Gastrocnemius medialis (tissue), 4 donors: ENCODE measurements around the gene RIOX2.

Experiments used
- CTCF ChIP-seq, 5 experiments: fragments of 450-650 bp in 3 of 5; fragments of 200-600 bp in 2 of 5; sonication (generic) in 2 of 5; IDR thresholded peaks in 4 of 5; conservative IDR thresholded peaks in 1 of 5; 1 replicate in 4 of 5; 2 replicates in 1 of 5; pipeline ENCODE4 v1.5.1; 2016 to 2019; ENCODE audit warnings: antibody characterized with exemption in 5 of 5, mild to moderate bottlenecking in 3 of 5, moderate library complexity in 3 of 5
- POLR2A ChIP-seq, 2 donors: fragments of 450-650 bp; IDR thresholded peaks; one replicate each; pipeline ENCODE4 v1.6.1; 2017; ENCODE audit warnings: antibody characterized with exemption in 2 of 2, mild to moderate bottlenecking in 2 of 2, moderate library complexity in 2 of 2

- TF ChIP-seq CTCF (IDR thresholded peaks at IDR 0.05 in 4 of 5, conservative IDR thresholded peaks at IDR 0.05 in 1 of 5), result no peak
- no peak for TF ChIP-seq POLR2A (IDR thresholded peaks at IDR 0.05)
Observed at GRCh38 chr3:97970156-97970555, 2.1 kb downstream of the RIOX2 start.
